Epithelial cell of proximal tubule (primary cell): ENCODE data around the gene C6orf47. TPM values are rescaled to one million over a fixed set of nuclear protein-coding genes. Genes with fewer than 3 reads are reported as not detected.

Source experiments
- DNase-seq: peaks from one replicate; pipeline ENCODE4 v3.0.0-alpha.2; 2011; ENCODE audit warnings: low read depth
- H3K4me3 ChIP-seq: 2 replicates; pipeline ENCODE4 v1.5.1; 2011; ENCODE audit warnings: low read depth, mild to moderate bottlenecking, low read length
- total RNA-seq: library from RNA; depleted of rRNA; stranded (reverse); fragments of >200 nt; gene quantifications from 2 replicates; pipeline ENCODE4 v1.2.3, GENCODE V29; 2015
- TF ChIP-seq, protein P1 (sequence below): conservative IDR thresholded peaks from 2 replicates; pipeline ENCODE4 v1.5.1; 2012; ENCODE audit warnings: low read depth, mild to moderate bottlenecking, low read length

C6orf47 gene
- total RNA-seq, 1 donor from 2014 or later: 17.2 TPM

DNA sequence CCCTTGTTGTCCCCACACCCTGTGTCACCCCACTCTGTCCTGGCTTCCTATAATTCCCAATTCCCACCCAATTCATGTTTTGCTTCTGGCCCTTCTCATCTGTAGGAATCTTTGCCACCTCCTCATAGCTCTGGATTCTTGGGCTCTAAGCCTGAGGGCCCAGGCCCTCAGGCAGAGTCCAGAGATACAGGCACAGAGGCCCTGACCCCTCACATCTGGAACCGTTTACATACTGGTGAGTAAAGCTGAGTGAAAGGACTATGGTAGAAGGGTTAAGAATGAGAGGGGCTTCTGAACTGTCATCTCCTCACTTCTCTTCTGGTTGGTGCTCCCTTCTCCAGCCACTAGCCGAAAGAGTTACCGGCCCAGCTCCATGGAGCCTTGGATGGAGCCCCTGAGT, 26.4 kb downstream of the C6orf47 start:
- TF ChIP-seq, protein P1, sequence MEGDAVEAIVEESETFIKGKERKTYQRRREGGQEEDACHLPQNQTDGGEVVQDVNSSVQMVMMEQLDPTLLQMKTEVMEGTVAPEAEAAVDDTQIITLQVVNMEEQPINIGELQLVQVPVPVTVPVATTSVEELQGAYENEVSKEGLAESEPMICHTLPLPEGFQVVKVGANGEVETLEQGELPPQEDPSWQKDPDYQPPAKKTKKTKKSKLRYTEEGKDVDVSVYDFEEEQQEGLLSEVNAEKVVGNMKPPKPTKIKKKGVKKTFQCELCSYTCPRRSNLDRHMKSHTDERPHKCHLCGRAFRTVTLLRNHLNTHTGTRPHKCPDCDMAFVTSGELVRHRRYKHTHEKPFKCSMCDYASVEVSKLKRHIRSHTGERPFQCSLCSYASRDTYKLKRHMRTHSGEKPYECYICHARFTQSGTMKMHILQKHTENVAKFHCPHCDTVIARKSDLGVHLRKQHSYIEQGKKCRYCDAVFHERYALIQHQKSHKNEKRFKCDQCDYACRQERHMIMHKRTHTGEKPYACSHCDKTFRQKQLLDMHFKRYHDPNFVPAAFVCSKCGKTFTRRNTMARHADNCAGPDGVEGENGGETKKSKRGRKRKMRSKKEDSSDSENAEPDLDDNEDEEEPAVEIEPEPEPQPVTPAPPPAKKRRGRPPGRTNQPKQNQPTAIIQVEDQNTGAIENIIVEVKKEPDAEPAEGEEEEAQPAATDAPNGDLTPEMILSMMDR: no peak
- DNase-seq: no peak
- no peak overlapping the region for H3K4me3 ChIP-seq

DNA sequence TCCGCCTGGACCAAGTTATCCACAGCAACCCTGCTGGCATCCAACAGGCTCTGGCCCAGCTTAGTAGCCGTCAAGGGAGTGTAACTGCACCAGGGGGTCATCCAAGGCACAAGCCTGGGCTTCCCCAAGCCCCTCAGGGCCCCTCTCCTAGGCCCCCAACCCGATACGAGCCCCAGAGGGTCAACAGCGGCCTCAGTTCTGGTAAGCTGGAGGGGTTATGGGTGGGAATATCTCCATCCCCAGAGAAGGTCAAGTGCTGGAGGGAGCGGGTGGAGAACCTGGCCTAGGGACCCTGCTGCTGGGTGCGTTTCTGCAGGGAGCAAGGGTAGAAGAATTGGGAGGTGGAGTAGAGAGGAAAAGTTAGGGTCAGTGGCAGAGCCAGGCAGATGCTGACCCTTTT, 27.1 kb downstream of the C6orf47 start:
- H3K4me3 ChIP-seq: no peak overlapping the region
- TF ChIP-seq, protein P1: no peak
- no peak for DNase-seq

DNA sequence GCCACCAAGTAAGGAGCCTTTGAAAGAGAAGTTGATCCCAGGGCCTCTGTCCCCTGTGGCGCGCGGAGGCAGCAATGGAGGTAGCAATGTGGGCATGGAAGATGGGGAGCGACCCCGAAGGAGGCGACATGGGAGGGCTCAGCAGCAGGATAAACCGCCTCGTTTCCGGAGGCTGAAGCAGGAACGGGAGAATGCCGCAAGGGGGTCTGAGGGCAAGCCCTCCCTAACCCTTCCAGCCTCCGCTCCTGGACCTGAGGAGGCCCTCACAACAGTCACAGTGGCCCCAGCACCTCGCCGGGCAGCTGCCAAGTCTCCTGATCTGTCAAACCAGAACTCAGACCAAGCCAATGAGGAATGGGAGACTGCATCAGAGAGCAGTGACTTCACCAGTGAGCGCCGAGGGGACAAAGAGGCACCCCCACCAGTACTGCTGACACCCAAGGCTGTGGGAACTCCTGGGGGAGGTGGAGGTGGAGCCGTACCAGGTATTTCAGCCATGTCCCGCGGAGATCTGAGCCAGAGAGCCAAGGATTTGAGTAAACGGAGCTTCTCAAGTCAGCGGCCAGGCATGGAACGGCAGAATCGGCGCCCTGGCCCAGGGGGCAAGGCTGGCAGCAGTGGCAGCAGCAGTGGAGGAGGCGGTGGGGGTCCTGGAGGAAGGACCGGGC, 28.2 kb downstream of the C6orf47 start:
- no peak for DNase-seq

DNA sequence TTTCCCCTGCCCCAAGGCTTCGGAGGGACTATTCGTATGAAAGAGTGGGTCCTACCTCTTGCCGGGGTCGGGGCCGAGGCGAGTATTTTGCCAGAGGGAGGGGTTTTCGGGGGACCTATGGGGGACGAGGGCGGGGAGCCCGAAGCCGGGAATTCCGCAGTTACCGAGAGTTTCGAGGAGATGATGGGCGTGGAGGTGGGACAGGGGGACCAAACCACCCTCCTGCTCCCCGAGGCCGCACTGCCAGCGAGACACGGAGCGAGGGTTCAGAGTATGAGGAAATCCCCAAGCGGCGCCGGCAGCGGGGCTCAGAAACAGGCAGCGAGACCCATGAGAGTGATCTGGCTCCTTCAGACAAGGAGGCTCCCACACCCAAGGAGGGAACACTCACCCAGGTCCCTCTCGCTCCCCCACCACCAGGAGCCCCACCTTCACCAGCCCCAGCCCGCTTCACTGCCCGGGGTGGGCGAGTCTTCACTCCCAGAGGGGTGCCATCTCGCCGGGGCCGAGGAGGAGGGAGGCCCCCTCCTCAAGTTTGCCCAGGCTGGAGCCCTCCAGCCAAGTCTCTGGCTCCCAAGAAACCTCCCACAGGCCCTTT, 28.8 kb downstream of the C6orf47 start:
- no peak for DNase-seq
- no peak overlapping the region for H3K4me3 ChIP-seq
- TF ChIP-seq, protein P1: no peak

More for the DNA sequence above, 28.2 kb downstream of the C6orf47 start:
- H3K4me3 ChIP-seq: no peak overlapping the region
- TF ChIP-seq, protein P1: no peak

DNA sequence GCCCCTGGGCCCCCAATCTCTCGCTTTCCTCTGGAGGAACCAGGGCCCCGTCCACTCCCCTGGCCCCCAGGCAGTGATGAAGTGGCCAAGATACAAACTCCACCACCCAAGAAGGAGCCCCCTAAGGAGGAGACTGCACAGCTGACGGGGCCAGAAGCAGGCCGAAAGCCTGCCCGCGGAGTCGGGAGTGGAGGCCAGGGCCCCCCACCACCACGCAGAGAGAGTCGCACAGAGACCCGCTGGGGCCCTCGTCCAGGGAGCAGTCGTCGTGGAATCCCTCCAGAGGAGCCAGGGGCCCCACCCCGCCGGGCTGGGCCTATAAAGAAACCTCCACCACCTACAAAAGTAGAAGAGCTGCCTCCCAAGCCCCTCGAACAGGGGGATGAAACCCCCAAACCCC, 29.4 kb downstream of the C6orf47 start:
- no peak overlapping the region for H3K4me3 ChIP-seq
- TF ChIP-seq, protein P1: no peak
- DNase-seq: no peak

DNA sequence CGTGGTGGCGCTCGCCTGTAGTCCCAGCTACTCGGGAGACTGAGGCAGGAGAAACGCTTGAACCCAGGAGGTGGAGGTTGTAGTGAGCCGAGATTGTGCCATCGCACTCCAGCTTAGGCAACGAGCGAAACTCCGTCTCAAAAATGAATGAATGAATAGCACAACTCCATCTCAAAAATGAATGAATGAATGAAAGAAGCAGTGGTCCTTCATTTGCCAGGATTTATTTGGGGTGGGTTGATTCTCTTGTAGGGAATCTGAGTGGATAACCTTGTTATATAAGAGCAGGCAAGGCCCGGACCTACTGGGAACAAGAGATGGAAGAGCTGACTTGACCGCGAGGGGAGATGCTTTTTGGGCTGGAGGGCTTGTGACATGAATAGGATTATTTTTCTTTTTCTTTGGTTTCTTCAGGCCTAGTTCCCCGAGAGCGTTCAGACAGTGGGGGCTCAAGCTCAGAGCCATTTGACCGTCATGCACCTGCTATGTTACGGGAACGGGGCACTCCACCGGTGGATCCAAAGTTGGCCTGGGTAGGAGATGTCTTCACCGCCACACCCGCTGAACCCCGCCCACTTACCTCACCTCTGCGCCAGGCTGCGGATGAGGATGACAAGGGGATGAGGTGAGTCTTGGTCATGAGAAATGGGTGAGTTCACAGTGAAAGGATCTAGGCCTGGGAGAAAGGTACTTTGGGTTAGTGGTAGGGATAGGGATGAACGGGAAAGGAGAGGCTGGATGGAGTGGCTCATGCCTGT, 30.2 kb downstream of the C6orf47 start:
- H3K4me3 ChIP-seq: no peak overlapping the region
- TF ChIP-seq, protein P1: no peak
- no peak for DNase-seq
